K562 (cell line): ENCODE measurements around the gene TMEM266.

Experiments
- ATF4 ChIP-seq: fragments of 450-650 bp; formaldehyde crosslinking; IDR thresholded peaks from 2 replicates; pipeline ENCODE4 v1.4.0; 2022; ENCODE audit warnings: mild to moderate bottlenecking, moderate library complexity
- CCAR2 ChIP-seq: fragments of 200-400 bp; formaldehyde crosslinking; IDR thresholded peaks from 2 replicates; pipeline ENCODE4 v1.6.1; 2017; ENCODE audit warnings: mild to moderate bottlenecking, low read depth, low read length
- CTCF ChIP-seq, 3 experiments: IDR thresholded peaks in 2 of 3; conservative IDR thresholded peaks in 1 of 3; 2 replicates each; pipeline ENCODE4 v1.5.1; 2011 to 2012; ENCODE audit warnings: low read length in 3 of 3, mild to moderate bottlenecking in 3 of 3, control low read depth in 2 of 3, improper control_type of control experiment in 1 of 3, inconsistent platforms in 1 of 3, low read depth in 1 of 3, mixed read lengths in 1 of 3, moderate library complexity in 1 of 3; ENCODE audit not compliant: insufficient read depth in 2 of 3
- IRF2 ChIP-seq: sonication (generic); formaldehyde crosslinking; IDR thresholded peaks from 2 replicates; pipeline ENCODE4 v1.8.1; 2022; ENCODE audit warnings: mild to moderate bottlenecking, missing genetic modification reagents
- ZNF121 ChIP-seq: sonication (generic); formaldehyde crosslinking; conservative IDR thresholded peaks from 2 replicates; pipeline ENCODE4 v1.8.0; 2022; ENCODE audit warnings: missing genetic modification reagents
- TF ChIP-seq, protein P1 (sequence below): fragments of 250-450 bp; sonication (Bioruptor Pico); IDR thresholded peaks from 2 replicates; pipeline ENCODE4 v1.8.0; 2021; ENCODE audit warnings: mild to moderate bottlenecking, moderate library complexity

GRCh38 chr15:76149291-76149915 is 89.6 kb downstream of the TMEM266 start:
- TF ChIP-seq IRF2 (CRISPR knock-in tag) = no peak
- TF ChIP-seq ATF4 (CRISPR knock-in tag) = no peak
- no peak for TF ChIP-seq CTCF (IDR thresholded peaks at IDR 0.05 in 2 of 3, conservative IDR thresholded peaks at IDR 0.05 in 1 of 3; ENCODE audit: insufficient read depth in 2 of 3, low read depth in 1 of 3, low read length in 3 of 3)
- TF ChIP-seq, protein P1, sequence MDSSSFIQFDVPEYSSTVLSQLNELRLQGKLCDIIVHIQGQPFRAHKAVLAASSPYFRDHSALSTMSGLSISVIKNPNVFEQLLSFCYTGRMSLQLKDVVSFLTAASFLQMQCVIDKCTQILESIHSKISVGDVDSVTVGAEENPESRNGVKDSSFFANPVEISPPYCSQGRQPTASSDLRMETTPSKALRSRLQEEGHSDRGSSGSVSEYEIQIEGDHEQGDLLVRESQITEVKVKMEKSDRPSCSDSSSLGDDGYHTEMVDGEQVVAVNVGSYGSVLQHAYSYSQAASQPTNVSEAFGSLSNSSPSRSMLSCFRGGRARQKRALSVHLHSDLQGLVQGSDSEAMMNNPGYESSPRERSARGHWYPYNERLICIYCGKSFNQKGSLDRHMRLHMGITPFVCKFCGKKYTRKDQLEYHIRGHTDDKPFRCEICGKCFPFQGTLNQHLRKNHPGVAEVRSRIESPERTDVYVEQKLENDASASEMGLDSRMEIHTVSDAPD (CRISPR knock-in tag) = no peak
- TF ChIP-seq CCAR2 = no peak
- TF ChIP-seq ZNF121 (CRISPR knock-in tag) = no peak
